Epithelial cell of proximal tubule (primary cell): ENCODE results near the gene KRTAP10-6. TPM values are rescaled to one million over a fixed set of nuclear protein-coding genes. Genes with fewer than 3 reads are reported as not detected.
"Not testable (repeated sequence)": the region's sequence is repeated elsewhere in the genome, so short reads cannot be mapped to it uniquely, and the experiment has no call there.

Experiments used
- DNase-seq: peaks from one replicate; pipeline ENCODE4 v3.0.0-alpha.2; 2011; ENCODE audit warnings: low read depth
- H3K4me3 ChIP-seq: 2 replicates; pipeline ENCODE4 v1.5.1; 2011; ENCODE audit warnings: low read depth, mild to moderate bottlenecking, low read length
- total RNA-seq: library from RNA; depleted of rRNA; stranded (reverse); fragments of >200 nt; gene quantifications from 2 replicates; pipeline ENCODE4 v1.2.3, GENCODE V29; 2015
- TF ChIP-seq, protein P1 (sequence below): conservative IDR thresholded peaks from 2 replicates; pipeline ENCODE4 v1.5.1; 2012; ENCODE audit warnings: low read depth, mild to moderate bottlenecking, low read length

The KRTAP10-6 gene
- total RNA-seq, 1 donor from 2014 or later, result not detected

DNA sequence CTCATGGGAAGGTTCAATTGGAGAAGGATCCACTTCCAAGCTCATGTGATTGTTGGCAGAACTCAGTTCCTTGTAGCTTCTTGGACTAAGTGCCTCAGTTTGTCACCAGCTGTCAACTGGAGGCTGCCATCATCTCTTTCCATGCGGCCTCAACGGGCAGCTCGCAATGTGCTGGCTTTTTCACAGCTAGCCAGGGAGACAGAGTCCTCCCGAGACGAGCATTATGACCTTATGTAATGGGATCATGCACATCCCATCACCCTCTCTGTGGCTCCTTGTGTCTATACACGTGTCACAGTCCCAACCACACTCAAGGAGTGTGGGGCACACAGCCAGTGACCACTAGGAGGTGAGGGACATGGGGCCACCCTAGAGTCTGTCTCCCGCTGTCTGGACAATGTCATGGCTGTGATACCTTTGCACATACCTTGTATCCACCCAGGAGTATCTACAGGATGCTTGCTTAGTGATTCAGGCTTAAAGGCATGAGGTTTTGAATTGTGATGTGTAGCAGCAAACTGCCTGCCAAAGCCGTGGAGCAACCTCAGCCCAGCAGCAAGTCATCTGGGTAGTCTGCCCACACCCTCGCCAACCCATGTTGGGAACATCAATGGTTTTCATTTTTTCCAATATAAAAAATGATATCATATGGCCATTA, 3.9 kb upstream of the KRTAP10-6 start:
- TF ChIP-seq, protein P1, sequence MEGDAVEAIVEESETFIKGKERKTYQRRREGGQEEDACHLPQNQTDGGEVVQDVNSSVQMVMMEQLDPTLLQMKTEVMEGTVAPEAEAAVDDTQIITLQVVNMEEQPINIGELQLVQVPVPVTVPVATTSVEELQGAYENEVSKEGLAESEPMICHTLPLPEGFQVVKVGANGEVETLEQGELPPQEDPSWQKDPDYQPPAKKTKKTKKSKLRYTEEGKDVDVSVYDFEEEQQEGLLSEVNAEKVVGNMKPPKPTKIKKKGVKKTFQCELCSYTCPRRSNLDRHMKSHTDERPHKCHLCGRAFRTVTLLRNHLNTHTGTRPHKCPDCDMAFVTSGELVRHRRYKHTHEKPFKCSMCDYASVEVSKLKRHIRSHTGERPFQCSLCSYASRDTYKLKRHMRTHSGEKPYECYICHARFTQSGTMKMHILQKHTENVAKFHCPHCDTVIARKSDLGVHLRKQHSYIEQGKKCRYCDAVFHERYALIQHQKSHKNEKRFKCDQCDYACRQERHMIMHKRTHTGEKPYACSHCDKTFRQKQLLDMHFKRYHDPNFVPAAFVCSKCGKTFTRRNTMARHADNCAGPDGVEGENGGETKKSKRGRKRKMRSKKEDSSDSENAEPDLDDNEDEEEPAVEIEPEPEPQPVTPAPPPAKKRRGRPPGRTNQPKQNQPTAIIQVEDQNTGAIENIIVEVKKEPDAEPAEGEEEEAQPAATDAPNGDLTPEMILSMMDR, result no peak
- DNase-seq, result no peak
- no peak overlapping the region for H3K4me3 ChIP-seq

DNA sequence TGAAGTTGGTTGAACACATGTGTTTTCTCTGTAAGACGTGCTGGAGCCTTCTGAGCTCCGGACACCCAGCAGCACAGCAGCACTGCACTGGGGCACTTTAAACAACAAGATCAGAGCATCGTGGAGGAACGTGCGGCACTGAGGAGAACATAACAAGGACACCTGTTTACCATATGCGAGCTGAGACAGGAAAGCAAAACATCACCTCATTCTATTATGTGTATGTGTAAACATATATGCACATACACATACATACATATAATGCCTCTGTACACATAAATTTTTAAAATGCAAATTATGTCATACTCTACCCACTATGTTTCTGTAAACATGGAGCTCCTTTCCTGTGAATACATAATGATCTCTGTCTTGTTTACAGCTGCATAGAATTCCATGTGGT, 3.2 kb upstream of the KRTAP10-6 start:
- H3K4me3 ChIP-seq, result no peak overlapping the region
- TF ChIP-seq, protein P1, result no peak
- DNase-seq, result no peak

DNA sequence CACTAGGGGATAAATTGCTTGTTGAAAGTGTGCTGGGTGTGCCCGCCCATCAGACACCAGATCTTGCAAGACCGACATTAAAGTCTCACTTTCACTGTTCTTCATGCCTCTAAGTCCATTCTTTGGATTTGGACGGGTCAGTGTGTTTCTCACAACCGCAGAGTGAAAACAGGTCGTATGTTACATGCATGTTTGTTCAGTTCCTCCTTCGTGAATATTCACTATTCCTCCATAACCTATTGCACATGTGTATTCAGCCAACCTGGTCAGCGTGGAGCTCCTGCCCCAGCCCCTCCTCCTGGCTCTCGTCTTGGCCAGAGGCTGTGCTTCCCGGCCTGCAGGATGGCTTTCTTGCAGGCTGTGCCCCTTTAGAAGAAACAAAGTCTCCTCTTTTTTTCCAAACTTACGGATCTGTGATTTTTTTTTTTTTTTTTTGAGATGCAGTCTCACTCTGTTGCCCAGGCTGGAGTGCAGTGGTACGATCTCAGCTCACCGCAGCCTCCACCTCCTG, 2.2 kb upstream of the KRTAP10-6 start:
- DNase-seq, result no peak
- TF ChIP-seq, protein P1, result no peak
- H3K4me3 ChIP-seq, result no peak overlapping the region

DNA sequence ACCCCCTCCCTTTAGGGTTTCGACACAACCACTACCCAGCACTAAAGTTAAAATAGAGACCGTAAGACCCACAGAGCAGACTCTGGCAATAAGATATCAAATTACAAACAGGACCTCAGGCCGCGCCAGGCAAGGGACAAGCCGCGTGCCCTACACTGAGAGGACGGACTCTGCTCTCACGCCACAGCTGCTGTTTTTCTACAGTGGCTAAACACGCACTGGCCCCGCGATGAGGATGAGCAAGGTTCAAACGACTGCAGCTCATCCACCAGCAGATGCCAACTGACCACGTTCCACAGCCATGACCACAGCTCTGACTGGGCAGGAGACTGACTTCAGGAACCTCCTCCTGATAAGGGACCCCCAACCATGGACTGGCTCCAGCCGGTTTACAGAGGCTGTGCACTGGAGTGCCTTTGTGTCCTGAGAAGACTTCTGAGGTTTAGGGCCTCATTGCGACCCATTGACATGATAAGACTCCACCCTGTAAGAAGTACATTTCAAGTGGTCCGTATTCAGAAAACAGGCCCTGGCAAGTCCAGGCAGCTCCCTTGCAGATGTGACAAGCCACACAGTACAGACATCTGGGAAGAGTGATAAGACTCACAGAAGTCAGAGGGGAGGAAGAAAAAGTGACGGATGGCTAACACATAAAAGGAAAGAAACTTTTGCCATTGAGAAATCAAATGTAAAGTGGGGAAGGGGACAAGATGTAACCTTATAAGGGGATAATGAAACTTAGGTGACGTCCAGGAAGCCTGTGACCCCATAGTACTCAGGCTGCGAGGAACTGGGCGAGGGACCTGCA, 1.5 kb upstream of the KRTAP10-6 start:
- DNase-seq, result no peak
- TF ChIP-seq, protein P1, result no peak
- no peak overlapping the region for H3K4me3 ChIP-seq

DNA sequence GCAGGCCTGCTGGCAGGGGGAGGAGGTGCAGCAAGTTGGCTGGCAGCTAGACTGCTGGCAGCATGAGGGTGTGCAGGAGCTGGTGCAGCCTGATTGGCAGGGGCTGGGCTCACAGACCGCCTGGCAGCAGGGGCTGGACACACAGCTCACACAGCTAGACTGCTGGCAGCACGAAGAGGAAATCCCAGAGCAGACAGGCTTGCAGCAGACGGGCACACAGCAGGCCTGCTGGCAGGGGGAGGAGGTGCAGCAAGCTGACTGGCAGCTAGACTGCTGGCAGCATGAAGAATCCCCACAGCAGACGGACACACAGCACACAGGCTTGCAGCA, 539 bp downstream of the KRTAP10-6 start:
- not testable (repeated sequence) for DNase-seq, H3K4me3 ChIP-seq

DNA sequence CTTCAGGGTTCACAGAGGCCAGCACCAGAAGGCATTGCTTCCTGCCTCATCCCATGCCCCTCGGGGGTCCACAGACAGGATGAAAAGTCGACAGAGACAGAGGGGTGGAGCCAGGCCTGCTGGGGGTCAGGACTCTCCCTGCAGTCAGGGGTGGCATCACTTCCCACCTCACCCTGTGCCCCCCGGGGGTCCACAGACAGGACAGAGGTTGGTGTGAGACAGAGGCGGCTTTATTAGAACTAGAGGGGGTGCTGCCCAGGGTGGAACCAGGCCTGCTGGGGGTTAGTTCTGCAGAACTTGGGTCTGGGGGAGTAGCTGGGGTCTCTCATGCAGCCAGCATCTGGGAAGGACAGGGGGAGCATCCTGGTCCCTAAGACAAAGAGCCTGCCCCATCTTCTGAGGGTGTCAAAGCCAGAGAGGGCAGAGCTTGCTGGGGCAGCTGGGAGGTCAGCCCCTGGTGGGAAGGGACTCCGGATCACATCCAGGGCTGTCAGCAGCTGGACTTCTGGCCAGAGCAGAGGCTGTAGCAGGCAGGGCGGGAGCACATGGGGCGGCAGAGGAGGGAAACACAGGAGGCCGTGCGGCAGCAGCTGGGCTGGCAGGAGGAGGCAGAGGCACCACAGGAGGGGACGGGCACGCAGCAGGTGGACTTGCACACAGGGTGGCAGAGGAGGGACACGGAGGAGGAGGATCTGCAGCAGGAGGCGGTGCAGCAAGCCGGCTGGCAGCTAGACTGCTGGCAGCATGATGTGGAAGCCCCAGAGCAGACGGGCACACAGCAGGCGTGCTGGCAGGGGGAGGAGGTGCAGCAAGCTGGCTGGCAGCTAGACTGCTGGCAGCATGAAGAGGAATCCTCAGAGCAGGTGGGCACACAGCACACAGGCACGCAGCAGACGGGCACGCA, 1.2 kb downstream of the KRTAP10-6 start:
- not testable (repeated sequence) for DNase-seq, H3K4me3 ChIP-seq

DNA sequence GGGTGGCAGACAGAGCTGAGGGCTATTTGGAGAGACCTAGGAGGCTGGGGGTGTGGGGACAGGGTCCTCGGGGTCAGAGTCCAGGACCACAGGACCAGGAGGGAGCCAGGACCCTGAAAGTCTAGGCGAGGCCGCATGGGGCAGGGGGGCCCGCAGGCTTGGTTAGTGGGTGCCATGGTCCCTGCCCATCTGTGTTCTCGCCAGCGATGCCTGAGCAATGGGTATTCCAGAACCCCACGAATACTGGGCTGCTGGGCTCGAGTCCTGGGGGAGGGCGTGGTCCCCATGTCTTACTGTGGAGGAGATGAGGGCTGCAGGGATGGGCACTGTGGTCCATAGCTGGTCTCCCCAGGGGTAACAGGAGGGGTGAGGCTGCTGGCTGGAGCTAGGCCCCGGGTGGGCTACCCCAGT, 2.0 kb downstream of the KRTAP10-6 start:
- no peak for DNase-seq
- no peak overlapping the region for H3K4me3 ChIP-seq
- TF ChIP-seq, protein P1, result no peak
